Colonic mucosa (tissue), 4 donors: ENCODE results near the gene OTOP1. TPM values are rescaled to one million over a fixed set of nuclear protein-coding genes. Genes with fewer than 3 reads are reported as not detected.
"Not testable (repeated sequence)": the region's sequence is repeated elsewhere in the genome, so short reads cannot be mapped to it uniquely, and the experiment has no call there.

Experiments used
- DNase-seq: peaks from one replicate; pipeline ENCODE4 v3.0.0-alpha.2; 2020
- H3K27ac ChIP-seq: fragments of 200-600 bp; one replicate; pipeline ENCODE4 v1.8.0; 2021
- H3K27me3 ChIP-seq: fragments of 200-600 bp; one replicate; pipeline ENCODE4 v1.8.0; 2021
- H3K36me3 ChIP-seq: fragments of 200-600 bp; one replicate; pipeline ENCODE4 v1.8.0; 2021
- H3K4me1 ChIP-seq: fragments of 200-600 bp; one replicate; pipeline ENCODE4 v1.8.0; 2021; ENCODE audit warnings: mild to moderate bottlenecking
- H3K4me3 ChIP-seq: fragments of 200-600 bp; one replicate; pipeline ENCODE4 v1.8.0; 2021
- H3K9ac ChIP-seq, 2 donors: one replicate each; pipeline ENCODE4 v1.7.0; 2013; ENCODE audit warnings: control low read depth in 2 of 2, low read depth in 2 of 2, low read length in 2 of 2
- H3K9me3 ChIP-seq: fragments of 200-600 bp; one replicate; pipeline ENCODE4 v1.8.0; 2021
- intact Hi-C: fragments of 100-400 bp; cut with DNase I; formaldehyde crosslinking; loops from one replicate; pipeline ENCODE4 v1.14.1; 2022
- total RNA-seq, 2 donors: library from RNA; stranded (reverse); fragmentation: NEBNext Ultra II Directional in 1 of 2; extraction: Animal tissue kit (Norgen Biotek cat#: 25700) in 1 of 2; gene quantifications; one replicate each; pipeline ENCODE4 v1.2.1, GENCODE V29; 2021
- TF ChIP-seq, protein P1 (sequence below): fragments of 200-600 bp; IDR thresholded peaks from one replicate; pipeline ENCODE4 v1.8.0; 2022; ENCODE audit warnings: antibody characterized with exemption, mild to moderate bottlenecking
- donor health status: healthy.
- donor health status: DM: no; HTN: no; CAD: no.
- donor health status: DM: no; HTN: no; CAD: no.

Gene OTOP1
- total RNA-seq, 2 donors from 2014 or later: not detected

DNA sequence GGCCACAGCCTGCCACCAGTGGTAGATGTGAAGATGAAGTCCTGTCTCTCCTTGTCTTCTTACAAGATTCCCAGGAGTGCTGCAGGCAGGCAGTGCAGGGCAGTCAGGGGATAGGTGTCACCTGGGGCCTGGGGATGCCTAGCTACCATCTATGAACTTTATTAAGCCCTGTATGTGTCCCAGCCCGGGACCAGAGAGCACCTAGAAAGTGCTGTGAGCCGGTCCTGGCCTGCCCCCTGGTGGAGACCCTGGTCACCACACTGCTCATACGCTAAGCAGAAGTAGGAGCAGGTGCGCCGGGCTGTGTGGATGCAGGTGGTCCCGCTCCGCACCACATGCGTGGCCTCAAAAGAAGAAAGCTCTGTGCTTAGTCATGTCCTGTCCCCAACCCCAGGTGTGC, 81.1 kb downstream of the OTOP1 start:
- H3K4me3 ChIP-seq, H3K9me3 ChIP-seq, intact Hi-C loops, H3K9ac ChIP-seq, H3K36me3 ChIP-seq, H3K27me3 ChIP-seq, H3K27ac ChIP-seq, H3K4me1 ChIP-seq: not testable (repeated sequence)
- peak; percentile 19 for DNase-seq
- TF ChIP-seq, protein P1, sequence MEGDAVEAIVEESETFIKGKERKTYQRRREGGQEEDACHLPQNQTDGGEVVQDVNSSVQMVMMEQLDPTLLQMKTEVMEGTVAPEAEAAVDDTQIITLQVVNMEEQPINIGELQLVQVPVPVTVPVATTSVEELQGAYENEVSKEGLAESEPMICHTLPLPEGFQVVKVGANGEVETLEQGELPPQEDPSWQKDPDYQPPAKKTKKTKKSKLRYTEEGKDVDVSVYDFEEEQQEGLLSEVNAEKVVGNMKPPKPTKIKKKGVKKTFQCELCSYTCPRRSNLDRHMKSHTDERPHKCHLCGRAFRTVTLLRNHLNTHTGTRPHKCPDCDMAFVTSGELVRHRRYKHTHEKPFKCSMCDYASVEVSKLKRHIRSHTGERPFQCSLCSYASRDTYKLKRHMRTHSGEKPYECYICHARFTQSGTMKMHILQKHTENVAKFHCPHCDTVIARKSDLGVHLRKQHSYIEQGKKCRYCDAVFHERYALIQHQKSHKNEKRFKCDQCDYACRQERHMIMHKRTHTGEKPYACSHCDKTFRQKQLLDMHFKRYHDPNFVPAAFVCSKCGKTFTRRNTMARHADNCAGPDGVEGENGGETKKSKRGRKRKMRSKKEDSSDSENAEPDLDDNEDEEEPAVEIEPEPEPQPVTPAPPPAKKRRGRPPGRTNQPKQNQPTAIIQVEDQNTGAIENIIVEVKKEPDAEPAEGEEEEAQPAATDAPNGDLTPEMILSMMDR: peak; percentile 9

DNA sequence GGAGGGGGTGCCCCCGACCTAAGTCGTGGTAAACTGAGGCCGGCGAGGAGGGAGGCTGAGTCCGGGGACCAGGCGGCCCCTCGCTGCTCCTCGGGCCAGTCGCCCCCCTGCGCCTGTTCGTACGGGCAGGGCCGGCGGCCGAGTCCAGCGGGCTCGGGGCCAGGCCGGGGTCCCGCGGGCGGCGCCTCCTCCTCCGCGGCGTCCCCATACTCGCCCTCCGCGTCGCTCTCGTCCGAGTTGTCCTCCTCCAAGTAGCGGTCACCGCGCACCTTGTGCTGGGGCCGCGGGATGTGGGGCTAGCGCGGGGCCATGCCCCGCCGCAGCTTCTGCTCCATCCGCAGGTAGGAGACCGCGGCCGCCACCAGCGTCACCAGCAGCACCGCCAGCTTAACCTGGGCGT, 83.4 kb downstream of the OTOP1 start:
- H3K27me3 ChIP-seq, H3K9me3 ChIP-seq, H3K4me3 ChIP-seq, H3K27ac ChIP-seq, H3K9ac ChIP-seq, DNase-seq, H3K36me3 ChIP-seq, H3K4me1 ChIP-seq, intact Hi-C loops: not testable (repeated sequence)

DNA sequence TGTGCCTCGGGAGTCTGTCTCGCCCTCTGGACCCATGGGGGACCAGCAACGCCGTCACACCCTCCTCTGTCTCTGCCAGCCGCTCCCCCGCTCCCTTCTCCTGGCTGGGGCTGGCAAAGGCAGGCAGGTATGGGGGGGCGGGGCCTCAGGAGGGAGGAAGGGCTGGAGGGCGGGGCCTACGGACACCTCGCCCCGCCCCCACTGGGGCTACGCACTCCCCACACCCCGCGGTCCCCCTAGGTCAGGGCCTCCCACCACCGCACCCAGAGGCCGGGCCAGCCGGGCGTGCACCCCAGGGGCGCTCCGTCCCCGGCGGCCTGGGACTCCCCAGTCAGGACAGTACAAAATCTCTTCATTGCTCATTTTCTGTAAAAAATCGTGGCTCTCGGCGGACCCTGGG, 84.0 kb downstream of the OTOP1 start:
- H3K9ac ChIP-seq, H3K9me3 ChIP-seq, intact Hi-C loops, H3K4me1 ChIP-seq, H3K27ac ChIP-seq, H3K27me3 ChIP-seq, H3K4me3 ChIP-seq, H3K36me3 ChIP-seq: not testable (repeated sequence)
- peak; percentile 20 for DNase-seq

DNA sequence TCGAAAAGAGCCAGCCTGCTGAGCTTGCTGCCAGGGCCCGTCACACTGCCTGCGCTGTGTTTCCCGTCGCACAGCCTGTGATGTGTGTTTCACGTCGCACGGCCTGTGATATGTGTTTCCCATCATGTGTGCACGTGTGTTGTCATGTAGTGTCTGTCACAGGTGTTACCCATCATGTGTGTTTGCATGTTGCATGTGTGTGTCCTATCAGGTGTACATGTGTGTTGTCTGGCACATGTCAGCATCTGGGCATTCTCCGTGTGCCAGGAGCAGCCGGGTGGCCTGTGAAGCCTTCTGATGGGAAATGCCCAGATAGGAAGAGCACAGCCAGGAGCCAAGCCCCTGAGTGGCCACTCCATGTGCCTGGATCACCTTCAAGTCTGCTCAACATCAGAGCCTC, 85.5 kb downstream of the OTOP1 start:
- H3K27me3 ChIP-seq, H3K9ac ChIP-seq, H3K4me1 ChIP-seq, H3K27ac ChIP-seq, intact Hi-C loops, H3K4me3 ChIP-seq, H3K9me3 ChIP-seq, DNase-seq, H3K36me3 ChIP-seq: not testable (repeated sequence)

Other genes starting within 250 kb of the OTOP1 start
- 10 to 100 TPM; 16.9 to 18.7 TPM for gene TMEM128, start 21.3 kb upstream of the OTOP1 start, total RNA-seq
- 10 to 100 TPM in 1 of 2 donors, 1 to 10 TPM in 1; 6.7 to 16.7 TPM for gene LYAR, start 63.2 kb upstream of the OTOP1 start, total RNA-seq
- gene ZBTB49, start 63.3 kb upstream of the OTOP1 start, total RNA-seq: 1 to 10 TPM; 4.0 to 5.1 TPM
- 1 to 10 TPM; 2.4 to 5.9 TPM for gene NSG1, start 160.2 kb upstream of the OTOP1 start, total RNA-seq